HG03108 (cell line): ENCODE data around the gene TLX1.
"Not testable (repeated sequence)": the region's sequence is repeated elsewhere in the genome, so short reads cannot be mapped to it uniquely, and the experiment has no call there.

Source experiments
- ATAC-seq: cut with Tn5 transposase; IDR thresholded peaks from one replicate; pipeline ENCODE4 v1.9.1; 2021; ENCODE audit warnings: moderate library complexity; ENCODE audit not compliant: unreplicated experiment

The TLX1 gene

DNA sequence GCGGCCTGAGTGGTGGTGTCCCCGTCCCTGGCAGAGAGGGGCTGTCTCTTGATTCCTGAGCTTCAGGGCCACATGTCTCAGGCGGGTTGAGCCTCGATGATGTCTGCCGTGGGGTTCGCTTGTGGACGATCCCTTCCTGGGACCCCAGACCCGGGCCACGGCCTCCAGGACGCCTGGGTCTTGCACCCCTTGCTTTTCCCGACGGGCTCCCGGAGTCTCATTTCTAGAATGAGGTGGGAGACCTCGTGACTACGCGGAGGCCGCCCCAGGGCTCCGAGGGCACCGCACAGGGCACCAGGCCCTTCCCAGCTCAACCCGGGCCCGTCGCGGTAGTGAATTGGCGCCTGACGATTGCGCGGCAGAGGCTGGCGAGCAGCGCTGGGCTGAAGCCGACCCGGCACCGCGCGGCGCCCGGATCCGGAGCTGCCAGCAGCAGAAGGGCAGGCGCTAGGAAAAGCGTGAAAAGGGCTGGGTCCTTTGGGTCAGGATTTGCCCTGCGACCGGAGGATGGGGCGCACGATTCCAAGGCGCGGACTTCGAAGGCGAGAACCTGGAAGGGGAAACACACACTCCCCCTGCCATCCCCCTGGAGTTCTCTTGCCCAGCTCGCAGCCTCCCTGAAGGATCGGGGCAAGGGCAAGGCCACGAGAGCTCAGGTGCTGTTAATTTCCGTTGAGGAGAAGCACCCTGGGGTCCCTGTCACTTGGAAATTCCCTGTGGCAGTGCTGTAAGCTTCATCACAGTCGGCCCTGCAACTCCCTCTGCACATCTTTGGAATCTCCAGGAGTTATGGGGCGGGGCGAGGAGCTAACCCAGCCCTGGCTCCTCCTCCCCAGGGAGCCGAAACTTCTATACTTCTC lies 15.5 kb downstream of the TLX1 start:
- ATAC-seq, result no peak

DNA sequence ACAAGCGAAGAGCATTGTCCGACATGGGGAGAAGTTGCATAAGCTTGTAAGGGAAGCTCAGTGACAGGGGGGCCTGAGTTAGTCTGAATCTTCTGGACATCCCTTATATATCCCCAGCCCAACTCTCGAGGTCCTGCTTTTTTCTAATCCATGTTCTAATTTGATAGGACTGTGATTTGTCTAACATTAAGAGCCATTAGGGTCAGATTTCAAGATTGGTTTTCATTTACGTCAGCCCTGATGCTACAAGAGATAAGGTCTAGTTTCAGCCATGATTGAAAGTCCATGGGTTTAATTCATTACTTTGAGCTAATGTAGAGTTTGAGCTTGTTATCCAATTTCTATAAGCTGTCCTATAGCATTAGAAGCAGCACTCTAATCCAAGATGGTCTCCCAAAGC lies 20.3 kb downstream of the TLX1 start:
- ATAC-seq, result no peak

DNA sequence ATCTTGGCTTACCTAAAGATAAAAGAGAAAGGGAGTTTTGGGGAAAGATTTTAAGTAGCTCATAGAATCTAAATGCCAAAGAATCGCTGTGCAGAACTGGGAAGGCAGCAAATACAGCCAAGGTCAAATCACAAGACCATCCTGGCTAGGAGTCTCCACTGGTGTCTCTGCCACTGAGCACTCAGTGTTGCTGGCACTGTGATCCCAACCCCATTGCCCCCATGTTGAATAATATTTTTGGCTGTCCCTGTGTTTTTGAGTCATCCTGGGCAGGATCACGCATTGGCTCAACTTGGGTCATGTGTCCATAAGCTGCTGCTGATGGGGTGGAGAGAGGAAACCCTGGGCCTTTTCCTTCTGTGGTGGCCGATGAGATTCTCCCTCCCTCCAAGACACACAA lies 21.2 kb downstream of the TLX1 start:
- ATAC-seq, result no peak

DNA sequence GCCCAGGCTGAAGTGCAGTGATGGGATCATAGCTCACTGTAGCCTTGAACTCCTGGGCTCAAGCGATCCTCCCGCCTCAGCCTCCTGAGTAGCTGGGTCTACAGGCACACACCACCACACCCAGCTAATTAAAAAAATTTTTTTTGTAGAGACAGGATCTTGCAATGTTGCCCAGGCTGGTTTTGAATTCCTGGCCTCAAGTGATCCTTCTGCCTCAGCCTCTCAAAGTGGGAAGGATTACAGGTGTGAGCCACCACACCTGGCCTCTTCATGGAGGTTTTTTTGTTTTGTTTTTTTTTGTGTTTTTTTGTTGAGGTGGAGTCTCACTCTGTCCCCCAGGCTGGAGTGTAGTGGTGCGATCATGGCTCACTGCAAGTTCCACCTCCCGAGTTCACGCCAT lies 23.4 kb downstream of the TLX1 start:
- ATAC-seq, result not testable (repeated sequence)

DNA sequence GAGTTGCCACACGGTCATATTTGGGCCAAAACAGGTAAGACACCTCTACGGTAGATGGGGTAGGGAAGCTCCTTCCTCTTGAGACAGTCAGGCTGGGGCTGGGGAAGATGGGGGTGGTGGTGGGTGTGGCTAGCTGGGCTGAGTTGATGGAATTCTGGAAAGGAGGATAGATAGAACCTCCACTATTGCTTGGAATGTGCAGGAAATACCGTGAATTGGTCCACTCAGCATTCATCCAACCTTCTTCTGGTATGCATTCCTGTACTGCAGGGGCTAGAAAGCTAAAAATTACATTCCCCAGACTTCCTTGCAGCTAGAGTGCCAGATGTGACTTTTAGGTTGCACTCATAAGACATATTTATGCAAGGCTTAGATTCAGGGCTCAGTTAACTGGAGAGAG lies 24.8 kb downstream of the TLX1 start:
- ATAC-seq, result no peak

DNA sequence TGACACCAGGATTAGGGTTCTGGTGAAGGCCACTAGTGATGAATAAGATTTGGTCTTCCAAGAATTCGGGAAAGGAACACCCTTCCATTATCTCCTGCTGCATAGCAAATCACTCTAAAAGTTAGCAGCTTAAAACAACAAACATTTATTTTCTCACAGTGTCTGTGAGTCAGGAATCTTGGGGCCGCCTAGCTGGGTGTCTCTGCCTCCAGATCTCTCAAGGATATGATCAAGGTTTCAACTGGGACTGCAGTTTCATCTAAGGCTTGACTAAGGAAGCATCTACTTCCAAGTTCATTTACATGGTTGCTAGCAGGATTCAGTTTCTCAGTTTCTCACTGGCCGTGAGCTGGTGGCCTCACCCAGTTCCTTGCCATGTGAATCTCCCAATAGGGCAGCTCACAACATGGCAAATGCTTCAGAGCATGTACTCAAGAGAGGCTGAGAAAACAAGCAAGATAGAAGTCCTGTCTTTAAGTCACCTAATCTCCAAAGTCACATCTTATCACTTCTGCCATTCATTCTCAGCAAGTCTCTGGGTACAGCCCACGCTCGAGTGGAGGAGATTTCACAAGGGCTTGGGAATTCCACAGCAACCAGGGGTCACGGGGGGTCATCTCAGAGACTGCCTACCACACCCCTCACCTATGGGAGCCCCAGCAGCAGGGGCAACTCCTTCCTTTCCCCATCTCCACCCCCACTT lies 26.8 kb downstream of the TLX1 start:
- no peak for ATAC-seq

DNA sequence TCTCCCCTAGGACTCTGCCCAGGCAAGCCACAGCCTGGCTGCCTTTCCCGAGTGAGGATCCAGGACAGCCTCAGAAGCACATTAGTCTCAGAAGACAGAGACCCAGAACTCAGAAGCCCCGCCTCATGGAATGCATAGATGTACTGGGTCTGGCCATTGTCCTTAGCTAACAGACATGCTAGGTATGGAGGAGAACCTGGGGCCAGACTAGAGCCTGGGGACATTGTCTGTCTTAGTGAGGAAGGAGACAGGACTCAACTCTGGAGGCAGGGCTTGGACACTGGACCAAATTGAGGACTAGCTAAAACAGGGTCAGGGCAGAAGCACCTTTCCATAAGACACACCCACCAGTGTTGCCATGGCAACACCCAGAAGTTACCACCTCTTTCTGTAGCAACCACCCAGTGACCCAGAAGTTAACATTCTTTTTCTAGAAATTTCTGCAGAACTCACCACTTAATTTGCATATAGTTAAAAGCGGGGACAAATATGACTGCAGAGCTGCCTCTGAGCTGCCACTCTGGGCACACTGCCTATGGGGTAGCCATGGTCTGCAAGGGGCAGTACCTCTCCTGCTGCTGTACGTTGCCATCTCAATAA lies 27.5 kb downstream of the TLX1 start:
- no peak for ATAC-seq

DNA sequence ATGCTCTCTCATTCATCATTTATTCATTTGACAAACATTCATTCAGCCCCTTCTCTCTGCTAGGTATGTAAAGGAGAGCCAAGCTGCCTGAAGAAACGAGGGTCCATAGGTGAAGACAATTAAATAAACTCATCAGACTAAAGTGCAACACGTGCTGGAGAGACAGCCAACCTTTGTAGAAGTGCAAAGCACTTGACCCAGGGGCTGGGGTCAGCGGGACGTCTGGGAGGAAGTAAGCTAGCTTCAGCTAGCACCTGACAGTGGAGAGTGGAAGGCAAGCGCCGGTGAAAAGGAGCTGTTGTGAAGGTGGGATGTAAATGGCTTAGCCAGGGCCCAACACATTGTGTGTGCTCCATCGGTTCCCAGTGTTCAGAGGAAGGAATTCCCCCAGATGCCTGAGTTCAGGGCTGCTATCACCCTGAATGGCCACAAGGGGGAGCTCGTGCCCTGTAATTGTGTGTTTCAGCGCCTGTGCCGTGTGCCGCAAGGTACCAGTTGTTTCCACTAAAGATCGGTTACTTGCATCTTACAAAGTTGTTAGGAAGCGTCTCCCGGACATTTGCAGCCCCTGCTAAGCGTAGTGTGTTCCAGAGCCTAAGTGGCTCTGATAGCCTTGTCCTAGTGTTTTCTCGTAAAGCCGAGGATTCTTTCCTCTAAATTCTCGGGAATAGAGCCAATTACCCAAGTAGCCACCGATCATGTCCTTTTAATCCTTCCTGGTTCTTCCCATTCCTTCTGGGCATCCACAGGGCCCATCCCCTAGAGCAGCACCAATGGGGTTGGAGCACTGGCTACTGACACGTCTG lies 30.6 kb downstream of the TLX1 start:
- no peak for ATAC-seq

DNA sequence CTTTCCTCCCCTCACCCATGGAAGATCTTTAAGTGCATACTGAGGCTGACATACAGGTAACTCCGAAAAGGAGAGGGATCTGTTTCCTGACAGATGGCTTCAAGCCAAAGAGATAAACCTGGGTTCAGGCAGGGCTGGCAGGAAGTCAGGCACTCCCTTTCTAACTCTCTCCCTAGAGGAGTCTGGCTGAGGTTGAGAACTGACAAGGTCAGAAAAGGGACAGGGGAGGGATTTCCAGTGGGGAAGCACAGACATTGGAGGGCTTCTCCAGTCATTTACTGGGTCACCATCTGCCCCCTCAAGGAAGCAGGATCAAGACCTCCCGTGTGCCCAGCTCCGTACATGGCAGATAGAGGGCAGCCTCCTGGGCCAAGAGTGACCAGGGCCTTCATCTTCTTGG lies 31.6 kb downstream of the TLX1 start:
- ATAC-seq, result no peak

DNA sequence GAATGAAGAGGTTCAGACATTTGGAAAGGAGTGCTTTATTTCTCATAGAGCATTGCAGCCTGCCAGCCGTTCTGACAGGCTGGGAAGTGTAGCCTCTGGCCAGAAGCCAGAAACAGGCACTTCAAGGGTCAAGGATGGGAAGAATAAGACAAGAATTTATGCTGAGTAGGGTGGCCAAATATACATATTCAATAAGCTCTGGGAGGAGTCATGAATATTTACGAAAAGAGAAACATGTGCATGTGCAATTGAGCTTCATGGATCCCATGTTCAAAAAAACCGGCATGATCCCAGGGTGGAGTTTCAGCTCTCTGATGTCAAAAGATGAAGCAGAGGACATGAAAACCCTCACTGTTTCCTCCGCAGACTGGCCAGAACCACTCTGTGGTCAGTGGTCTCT lies 32.9 kb downstream of the TLX1 start:
- ATAC-seq, result no peak

DNA sequence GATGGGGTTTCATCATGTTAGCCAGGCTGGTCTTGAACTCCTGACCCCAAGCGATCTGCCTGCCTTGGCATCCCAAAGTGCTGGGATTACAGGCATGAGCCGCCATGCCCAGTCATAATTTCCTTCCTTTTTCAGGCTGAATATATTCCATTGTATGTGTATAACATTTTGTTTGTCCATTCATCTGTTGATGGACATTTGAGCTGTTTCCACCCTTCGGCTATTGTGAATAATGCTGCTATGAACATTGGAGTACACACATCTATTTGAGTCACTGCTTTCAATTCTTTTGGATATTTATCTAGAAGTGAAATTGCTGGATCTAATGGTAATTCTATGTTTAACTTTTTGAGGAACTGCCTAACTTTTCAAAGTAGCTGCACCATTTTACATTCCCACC lies 34.6 kb downstream of the TLX1 start:
- no peak for ATAC-seq

DNA sequence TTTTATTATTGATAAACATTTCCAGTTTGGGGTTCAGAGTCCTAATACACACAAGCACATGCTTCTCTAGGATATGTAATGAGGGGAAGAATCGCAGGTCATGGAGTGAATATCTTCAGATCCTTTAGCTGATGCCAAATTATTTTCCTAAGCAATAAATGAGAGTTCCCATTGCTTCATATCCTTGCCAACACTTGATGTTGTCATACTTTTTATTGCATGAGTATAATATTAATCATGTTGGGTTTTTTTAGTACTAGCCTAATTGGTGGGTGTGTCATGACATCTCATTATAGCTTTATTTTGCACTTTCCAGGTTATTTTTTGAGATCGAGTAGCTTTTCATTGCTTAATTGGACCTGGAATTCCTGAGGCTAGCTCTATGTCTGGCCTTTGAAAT lies 35.3 kb downstream of the TLX1 start:
- ATAC-seq, result no peak

DNA sequence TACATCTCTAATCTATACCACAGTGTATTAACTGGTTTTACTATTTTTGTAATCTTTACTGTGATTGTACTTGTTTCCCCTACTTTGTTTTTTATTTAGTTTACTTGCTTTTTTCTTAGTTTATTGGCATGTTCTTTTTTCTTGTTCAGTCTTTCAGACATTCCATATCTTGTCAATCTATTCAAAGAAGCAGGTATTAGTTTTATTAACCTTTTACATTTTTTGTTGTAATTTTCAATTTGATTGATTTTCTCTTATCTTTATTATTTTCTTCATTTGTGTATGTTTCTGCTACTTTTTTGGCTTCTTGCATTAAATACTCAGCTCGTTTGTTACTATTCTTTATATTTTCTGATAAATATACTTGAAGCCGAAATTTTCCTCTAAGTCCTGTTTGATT lies 41.6 kb downstream of the TLX1 start:
- ATAC-seq, result no peak

DNA sequence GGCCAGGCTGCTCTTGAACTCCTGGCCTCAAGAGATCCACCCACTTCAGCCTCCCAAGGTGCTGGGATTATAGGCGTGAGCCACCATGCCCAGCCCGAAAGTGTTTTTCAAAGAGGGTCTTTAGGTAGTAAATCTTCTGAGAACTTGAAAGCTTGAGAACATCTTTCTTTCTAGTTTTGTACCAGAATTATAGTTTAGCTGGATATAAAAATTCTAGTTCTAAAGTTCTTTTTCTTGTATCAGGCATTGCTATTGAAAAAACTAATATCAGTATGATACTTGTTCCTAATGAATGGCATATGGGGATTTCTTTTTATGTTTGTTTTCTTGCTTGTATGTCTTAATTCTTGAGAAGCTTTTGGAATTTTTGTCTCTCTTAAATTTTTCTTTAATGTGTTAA lies 43.2 kb downstream of the TLX1 start:
- ATAC-seq, result no peak

DNA sequence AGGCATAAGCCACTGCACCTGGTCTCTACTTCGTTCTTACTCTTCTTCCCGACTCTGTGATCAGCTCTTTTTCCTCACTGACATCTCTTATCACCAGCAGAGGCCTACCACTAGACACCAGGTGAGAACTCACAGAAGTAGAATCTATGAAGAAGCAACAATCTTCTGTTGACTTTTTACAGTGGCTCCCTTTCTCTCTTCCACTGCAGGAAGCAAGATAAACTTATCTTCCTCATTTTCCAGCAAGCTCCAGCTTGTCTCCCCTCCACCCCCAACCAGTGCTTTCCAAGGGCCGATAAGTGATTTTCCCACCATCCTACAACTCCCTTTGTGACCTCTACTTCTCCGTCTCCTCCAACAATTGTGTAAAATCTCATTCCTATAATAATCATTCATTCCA lies 45.5 kb downstream of the TLX1 start:
- ATAC-seq, result no peak

DNA sequence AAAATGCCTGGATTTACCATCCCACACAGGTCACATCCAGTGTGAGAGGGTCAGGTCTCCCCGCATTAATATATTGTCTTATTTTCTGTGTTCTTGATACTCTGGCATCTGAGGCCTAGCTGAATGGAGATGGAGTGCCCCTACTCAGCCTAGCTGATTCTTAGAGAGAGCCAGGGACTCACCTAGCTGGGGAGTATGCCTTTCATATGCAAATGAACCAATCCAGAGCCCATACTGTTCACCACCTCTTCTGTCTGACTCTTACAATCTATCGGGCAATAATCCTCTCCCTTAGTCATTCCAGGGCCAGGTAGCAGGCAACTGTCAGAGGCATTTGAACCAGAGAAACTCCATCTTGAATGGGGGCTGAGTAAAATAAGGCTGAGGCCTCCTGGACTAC lies 51.8 kb downstream of the TLX1 start:
- no peak for ATAC-seq

DNA sequence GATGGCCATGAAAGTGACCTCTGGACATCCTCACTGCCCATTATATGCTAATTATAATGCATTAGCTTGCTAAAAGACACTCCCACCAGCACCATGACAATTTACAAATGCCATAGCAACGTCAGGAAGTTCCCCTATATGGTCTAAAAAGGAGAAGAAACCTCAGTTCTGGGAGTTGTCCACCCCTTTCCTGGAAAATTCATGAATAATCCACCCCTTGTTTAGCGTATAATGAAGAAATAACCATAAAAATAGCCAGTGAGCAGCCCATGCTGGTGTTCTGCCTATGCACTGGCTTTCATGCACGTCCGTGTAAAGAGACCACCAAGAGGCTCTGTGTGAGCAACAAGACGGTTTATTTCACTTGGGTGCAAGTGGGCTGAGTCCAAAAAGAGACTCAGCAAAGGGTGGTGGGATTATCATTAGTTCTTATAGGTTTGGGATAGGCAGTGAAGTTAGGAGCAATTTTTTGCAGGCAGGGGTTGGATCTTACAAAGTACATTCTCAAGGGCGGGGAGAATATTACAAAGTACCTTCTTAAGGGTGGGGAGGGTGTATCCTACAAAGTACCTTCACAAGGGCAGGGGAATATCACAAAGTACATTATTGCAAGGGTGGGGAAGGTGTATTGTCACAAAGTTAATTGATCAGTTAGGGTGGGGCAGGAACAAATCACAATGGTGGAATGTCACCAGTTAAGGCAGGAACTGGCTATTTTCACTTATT lies 52.5 kb downstream of the TLX1 start:
- no peak for ATAC-seq
